Hepatocyte (in vitro differentiated cells): ENCODE results near the gene POC1B.

Experiments
- EZH2 ChIP-seq: fragments of 200-600 bp; sonication (generic); IDR thresholded peaks from 2 replicates; pipeline ENCODE4 v1.6.1; 2016; ENCODE audit warnings: antibody characterized with exemption, mild to moderate bottlenecking, borderline replicate concordance
- TF ChIP-seq, protein P1 (sequence below): fragments of 200-600 bp; sonication (generic); IDR thresholded peaks from 2 replicates; pipeline ENCODE4 v1.5.1; 2016; ENCODE audit warnings: antibody characterized with exemption, mild to moderate bottlenecking; ENCODE audit not compliant: poor library complexity

DNA sequence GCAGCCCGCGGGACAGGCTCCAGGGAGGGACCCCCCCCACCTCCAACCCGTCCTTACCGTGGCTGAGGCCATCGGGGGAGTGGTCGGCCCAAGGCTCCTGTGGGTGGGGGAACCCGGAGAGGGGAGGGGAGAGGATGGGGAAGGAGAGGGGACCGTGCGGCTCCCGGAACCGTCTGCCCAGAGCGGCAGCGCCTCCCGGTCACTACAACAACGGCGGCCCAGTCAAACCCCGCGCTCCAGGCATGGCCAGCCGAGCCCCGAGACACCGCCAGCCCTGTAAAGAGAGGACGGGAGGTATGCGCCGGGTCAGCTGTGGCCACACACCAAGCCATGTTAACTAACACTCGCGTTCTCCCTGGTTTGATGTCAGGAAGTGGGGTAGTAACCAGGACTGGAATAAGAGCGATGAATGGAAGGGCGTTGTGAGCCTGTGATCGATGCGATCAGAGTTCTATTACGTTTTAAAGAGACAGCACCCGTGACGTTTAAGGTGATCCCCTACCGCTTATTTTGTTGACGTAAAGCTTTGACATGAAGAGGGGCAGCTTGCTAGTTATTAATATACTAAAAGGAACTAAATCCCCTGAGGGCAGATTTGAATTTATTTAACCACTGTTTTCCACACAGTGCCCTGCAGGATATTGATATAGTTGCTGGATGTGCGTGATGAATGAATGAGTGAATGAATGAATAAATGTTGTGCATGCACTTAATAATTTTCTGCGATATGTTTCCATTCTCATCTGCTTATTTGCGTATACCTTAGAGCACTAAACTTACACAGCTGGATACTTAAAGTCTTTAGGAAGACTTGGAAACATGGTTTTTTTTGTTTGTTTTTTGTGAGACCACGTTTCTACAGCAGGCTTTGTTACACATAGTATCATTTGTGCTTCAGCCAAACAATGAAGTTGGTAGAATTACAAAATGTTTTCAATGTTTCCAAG is at the start of gene POC1B:
- TF ChIP-seq, protein P1, sequence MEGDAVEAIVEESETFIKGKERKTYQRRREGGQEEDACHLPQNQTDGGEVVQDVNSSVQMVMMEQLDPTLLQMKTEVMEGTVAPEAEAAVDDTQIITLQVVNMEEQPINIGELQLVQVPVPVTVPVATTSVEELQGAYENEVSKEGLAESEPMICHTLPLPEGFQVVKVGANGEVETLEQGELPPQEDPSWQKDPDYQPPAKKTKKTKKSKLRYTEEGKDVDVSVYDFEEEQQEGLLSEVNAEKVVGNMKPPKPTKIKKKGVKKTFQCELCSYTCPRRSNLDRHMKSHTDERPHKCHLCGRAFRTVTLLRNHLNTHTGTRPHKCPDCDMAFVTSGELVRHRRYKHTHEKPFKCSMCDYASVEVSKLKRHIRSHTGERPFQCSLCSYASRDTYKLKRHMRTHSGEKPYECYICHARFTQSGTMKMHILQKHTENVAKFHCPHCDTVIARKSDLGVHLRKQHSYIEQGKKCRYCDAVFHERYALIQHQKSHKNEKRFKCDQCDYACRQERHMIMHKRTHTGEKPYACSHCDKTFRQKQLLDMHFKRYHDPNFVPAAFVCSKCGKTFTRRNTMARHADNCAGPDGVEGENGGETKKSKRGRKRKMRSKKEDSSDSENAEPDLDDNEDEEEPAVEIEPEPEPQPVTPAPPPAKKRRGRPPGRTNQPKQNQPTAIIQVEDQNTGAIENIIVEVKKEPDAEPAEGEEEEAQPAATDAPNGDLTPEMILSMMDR, result no peak
- TF ChIP-seq EZH2, result no peak
